HEK293 (cell line): ENCODE data around the gene GEMIN7.

Experiments used
- EGR2 ChIP-seq: fragments of 450-650 bp; formaldehyde crosslinking; IDR thresholded peaks from 2 replicates; pipeline ENCODE4 v1.5.1; 2016; ENCODE audit warnings: low read depth, missing biosample characterization, missing genetic modification characterization
- IKZF3 ChIP-seq: fragments of 450-650 bp; IDR thresholded peaks from 2 replicates; pipeline ENCODE4 v1.5.0; 2018; ENCODE audit warnings: missing biosample characterization, mild to moderate bottlenecking, missing genetic modification characterization, moderate library complexity
- KLF16 ChIP-seq: fragments of 450-650 bp; formaldehyde crosslinking; IDR thresholded peaks from 2 replicates; pipeline ENCODE4 v1.5.1; 2017; ENCODE audit warnings: missing biosample characterization, missing genetic modification characterization
- MZF1 ChIP-seq: fragments of 450-650 bp; formaldehyde crosslinking; IDR thresholded peaks from 2 replicates; pipeline ENCODE4 v1.5.1; 2017; ENCODE audit warnings: missing biosample characterization, missing genetic modification characterization, borderline replicate concordance
- PRDM10 ChIP-seq: fragments of 450-650 bp; formaldehyde crosslinking; IDR thresholded peaks from 2 replicates; pipeline ENCODE4 v1.5.1; 2016; ENCODE audit warnings: missing biosample characterization, missing genetic modification characterization
- PRDM2 ChIP-seq: fragments of 450-650 bp; formaldehyde crosslinking; IDR thresholded peaks from 2 replicates; pipeline ENCODE4 v1.5.1; 2016; ENCODE audit warnings: missing biosample characterization, missing genetic modification characterization, borderline replicate concordance
- SP7 ChIP-seq: fragments of 450-650 bp; formaldehyde crosslinking; IDR thresholded peaks from 2 replicates; pipeline ENCODE4 v1.5.1; 2016; ENCODE audit warnings: missing biosample characterization, missing genetic modification characterization
- TRIM28 ChIP-seq: IDR thresholded peaks from 2 replicates; pipeline ENCODE4 v1.6.1; 2011; ENCODE audit warnings: low read length, control low read depth, borderline replicate concordance
- ZBTB11 ChIP-seq: fragments of 450-650 bp; formaldehyde crosslinking; conservative IDR thresholded peaks from 2 replicates; pipeline ENCODE4 v1.5.1; 2016; ENCODE audit warnings: low read depth, missing biosample characterization, missing genetic modification characterization
- ZIC2 ChIP-seq: fragments of 450-650 bp; formaldehyde crosslinking; IDR thresholded peaks from 2 replicates; pipeline ENCODE4 v1.5.1; 2016; ENCODE audit warnings: missing biosample characterization, missing genetic modification characterization
- ZNF112 ChIP-seq: fragments of 450-650 bp; formaldehyde crosslinking; IDR thresholded peaks from 2 replicates; pipeline ENCODE4 v1.5.0; 2017; ENCODE audit warnings: missing biosample characterization, missing genetic modification characterization
- ZNF148 ChIP-seq: fragments of 450-650 bp; formaldehyde crosslinking; IDR thresholded peaks from 2 replicates; pipeline ENCODE4 v1.5.0; 2017; ENCODE audit warnings: missing biosample characterization, missing genetic modification characterization, borderline replicate concordance
- ZNF274 ChIP-seq, 2 experiments: fragments of 200-500 bp in 1 of 2; fragments of 450-650 bp in 1 of 2; sonication (Bioruptor generic) in 1 of 2; formaldehyde crosslinking in 1 of 2; IDR thresholded peaks; 2 replicates each; pipeline versions ENCODE4 v1.5.1 to v1.6.1; 2014 to 2016; ENCODE audit warnings: borderline replicate concordance in 1 of 2, inconsistent platforms in 1 of 2, low read length in 1 of 2, missing biosample characterization in 1 of 2, missing genetic modification characterization in 1 of 2
- ZNF335 ChIP-seq: fragments of 450-650 bp; formaldehyde crosslinking; conservative IDR thresholded peaks from 2 replicates; pipeline ENCODE4 v1.5.1; 2016; ENCODE audit warnings: missing biosample characterization, missing genetic modification characterization
- ZNF423 ChIP-seq: fragments of 450-650 bp; formaldehyde crosslinking; IDR thresholded peaks from 2 replicates; pipeline ENCODE4 v1.5.1; 2016; ENCODE audit warnings: missing biosample characterization, missing genetic modification characterization
- ZNF501 ChIP-seq: fragments of 450-650 bp; formaldehyde crosslinking; IDR thresholded peaks from 2 replicates; pipeline ENCODE4 v1.5.1; 2016; ENCODE audit warnings: missing biosample characterization, missing genetic modification characterization
- ZNF585B ChIP-seq: fragments of 450-650 bp; formaldehyde crosslinking; IDR thresholded peaks from 2 replicates; pipeline ENCODE4 v1.5.1; 2016; ENCODE audit warnings: missing biosample characterization, missing genetic modification characterization
- ZNF624 ChIP-seq: fragments of 450-650 bp; formaldehyde crosslinking; IDR thresholded peaks from 2 replicates; pipeline ENCODE4 v1.5.1; 2017; ENCODE audit warnings: missing biosample characterization, missing genetic modification characterization
- ZNF645 ChIP-seq: fragments of 450-650 bp; formaldehyde crosslinking; IDR thresholded peaks from 2 replicates; pipeline ENCODE4; 2016; ENCODE audit warnings: missing biosample characterization, missing genetic modification characterization
- ZNF654 ChIP-seq: fragments of 450-650 bp; formaldehyde crosslinking; IDR thresholded peaks from 2 replicates; pipeline ENCODE4 v1.5.1; 2016; ENCODE audit warnings: low read depth, missing biosample characterization, missing genetic modification characterization
- ZNF701 ChIP-seq: fragments of 450-650 bp; formaldehyde crosslinking; IDR thresholded peaks from 2 replicates; pipeline ENCODE4 v1.5.1; 2016; ENCODE audit warnings: missing biosample characterization, missing genetic modification characterization

Gene GEMIN7

GRCh38 chr19:45092747-45093678 is 14.0 kb downstream of the GEMIN7 start, which contains the start of gene PPP1R37 (continued):
- no peak for TF ChIP-seq ZNF654
- 0 out of 2 replicates have a peak, but pooled peaks have one; percentile 45 for TF ChIP-seq TRIM28
- TF ChIP-seq SP7 (tag by site-specific recombination) = peak; percentile 87
- peak; percentile 71; the same call in 1 of the 2 replicates for TF ChIP-seq ZNF335 (tag by site-specific recombination)
- peak; percentile 99 for TF ChIP-seq KLF16
- TF ChIP-seq EGR2 (tag by site-specific recombination) = peak; percentile 65; the same call in 1 of the 2 replicates
- no peak for TF ChIP-seq ZNF423 (tag by site-specific recombination)
- no peak for TF ChIP-seq ZNF645 (tag by site-specific recombination)
- TF ChIP-seq ZNF274 (IDR thresholded peaks at IDR 0.05; ENCODE audit: low read length) = no peak
- TF ChIP-seq ZNF274 (tag by site-specific recombination; IDR thresholded peaks at IDR 0.05; ENCODE audit: borderline replicate concordance) = no peak
- TF ChIP-seq ZNF112 (tag by site-specific recombination) = no peak
- peak; percentile 44; the same call in 1 of the 2 replicates for TF ChIP-seq ZBTB11 (tag by site-specific recombination)
- peak; percentile 66 for TF ChIP-seq PRDM10 (tag by site-specific recombination)
- no peak for TF ChIP-seq MZF1 (tag by site-specific recombination)
- TF ChIP-seq ZNF501 = peak; percentile 54
- peak; percentile 63; the same call in 1 of the 2 replicates for TF ChIP-seq ZNF148
- TF ChIP-seq ZNF585B (tag by site-specific recombination) = no peak
- TF ChIP-seq PRDM2 = no peak
- no peak for TF ChIP-seq ZNF701 (tag by site-specific recombination)
- peak; percentile 60 for TF ChIP-seq ZIC2 (tag by site-specific recombination)
- peak; percentile 89 for TF ChIP-seq IKZF3 (tag by site-specific recombination)
- TF ChIP-seq ZNF624 (tag by site-specific recombination) = no peak
